Stimulated activated CD8-positive, alpha-beta memory T cell treated with anti-CD3 and anti-CD28 coated beads, Interleukin-12 subunit alpha, Interleukin-12 subunit beta, amount 100 ng/mL, for 1 hour (primary cell): Measurements from ENCODE around the gene NLRP5.
"Not testable (repeated sequence)": the region's sequence is repeated elsewhere in the genome, so short reads cannot be mapped to it uniquely, and the experiment has no call there.

Experiments
- DNase-seq: peaks from one replicate; pipeline ENCODE4 v3.0.0-alpha.2; 2020; ENCODE audit warnings: low read depth

The NLRP5 gene

DNA sequence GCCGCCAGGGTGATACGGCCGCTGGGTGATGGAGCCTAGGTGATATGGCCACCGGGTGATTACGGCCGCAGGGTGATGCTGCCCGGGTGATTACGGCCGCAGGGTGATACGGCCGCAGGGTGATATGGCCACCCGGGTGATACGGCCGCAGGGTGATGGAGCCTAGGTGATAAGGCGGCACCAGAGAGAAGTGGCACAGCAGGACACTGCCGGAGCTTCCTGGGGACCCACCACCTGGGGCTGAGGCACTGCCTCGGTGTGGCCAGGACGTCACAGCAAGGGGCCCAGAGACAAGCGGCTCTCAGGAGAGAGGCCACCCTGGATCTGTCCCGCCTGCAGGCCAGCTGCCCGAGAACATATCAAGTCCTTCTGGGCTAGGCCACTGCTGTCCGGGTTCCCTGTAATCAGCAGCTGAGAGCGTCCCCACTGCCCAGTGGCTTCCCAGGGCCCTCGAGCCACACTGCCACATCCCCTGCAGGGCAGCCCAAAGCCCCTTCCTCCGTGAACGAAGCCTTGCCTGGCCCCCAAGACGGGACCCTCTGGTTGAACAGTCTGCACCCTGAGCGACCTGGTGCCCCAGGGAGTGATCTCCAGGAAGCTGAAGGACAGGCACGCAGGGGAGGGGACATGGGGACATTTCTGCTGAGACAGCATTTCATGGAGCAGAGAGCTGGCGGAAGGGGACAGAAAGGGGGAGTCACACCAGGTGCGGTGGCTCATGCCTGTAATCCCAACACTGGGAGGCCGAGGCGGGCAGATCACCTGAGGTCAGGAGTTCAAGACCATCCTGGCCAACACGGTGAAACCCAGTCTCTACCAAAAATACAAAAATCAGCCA is 112.4 kb downstream of the NLRP5 start:
- no peak for DNase-seq

DNA sequence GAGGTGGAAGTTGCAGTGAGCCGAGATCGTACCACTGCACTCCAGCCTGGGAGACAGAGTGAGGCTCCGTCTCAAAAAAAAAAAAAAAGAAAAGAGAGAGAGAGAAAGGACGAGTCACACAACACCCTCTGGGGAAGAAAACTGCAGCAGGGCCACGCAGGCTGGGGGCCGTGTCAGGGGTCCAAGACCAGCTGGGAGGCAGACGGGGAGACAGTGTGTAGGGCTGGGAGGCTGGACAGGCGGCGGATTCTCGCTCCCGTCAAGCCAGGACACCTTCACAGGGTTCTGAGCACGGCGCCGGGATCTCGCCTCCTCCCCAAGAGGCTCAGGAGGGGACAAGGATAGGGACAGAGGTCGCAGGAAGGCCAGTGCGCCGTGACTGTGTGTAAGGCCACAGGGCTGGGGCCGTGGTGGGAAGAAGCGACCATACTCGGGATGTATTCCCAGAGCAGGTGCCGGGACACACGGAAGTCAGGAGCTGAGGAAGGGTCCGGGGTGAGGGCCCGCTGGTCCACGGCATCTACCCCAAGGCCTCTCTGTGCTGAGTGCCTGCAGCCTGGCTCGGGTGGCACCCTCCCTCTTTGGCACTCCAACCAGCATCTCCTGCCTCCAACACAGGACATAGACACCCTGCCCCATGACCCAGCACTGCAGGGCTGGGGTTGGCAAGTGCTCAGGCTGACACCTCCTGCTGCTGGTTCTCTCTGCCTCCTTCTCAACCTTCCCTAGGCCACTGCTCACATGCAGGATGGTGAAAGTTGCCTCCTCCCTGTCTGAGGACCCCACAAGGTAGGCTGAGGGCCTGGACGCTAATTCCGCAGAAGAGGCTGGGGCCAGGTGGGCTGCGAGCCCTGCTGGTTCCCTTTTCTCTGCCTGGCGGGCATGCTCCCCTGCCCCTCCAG is 113.3 kb downstream of the NLRP5 start:
- DNase-seq: no peak

- DNase-seq: no peak
These were observed 114.5 kb downstream of the NLRP5 start for GRCh38 chr19:56101095-56101494.

DNA sequence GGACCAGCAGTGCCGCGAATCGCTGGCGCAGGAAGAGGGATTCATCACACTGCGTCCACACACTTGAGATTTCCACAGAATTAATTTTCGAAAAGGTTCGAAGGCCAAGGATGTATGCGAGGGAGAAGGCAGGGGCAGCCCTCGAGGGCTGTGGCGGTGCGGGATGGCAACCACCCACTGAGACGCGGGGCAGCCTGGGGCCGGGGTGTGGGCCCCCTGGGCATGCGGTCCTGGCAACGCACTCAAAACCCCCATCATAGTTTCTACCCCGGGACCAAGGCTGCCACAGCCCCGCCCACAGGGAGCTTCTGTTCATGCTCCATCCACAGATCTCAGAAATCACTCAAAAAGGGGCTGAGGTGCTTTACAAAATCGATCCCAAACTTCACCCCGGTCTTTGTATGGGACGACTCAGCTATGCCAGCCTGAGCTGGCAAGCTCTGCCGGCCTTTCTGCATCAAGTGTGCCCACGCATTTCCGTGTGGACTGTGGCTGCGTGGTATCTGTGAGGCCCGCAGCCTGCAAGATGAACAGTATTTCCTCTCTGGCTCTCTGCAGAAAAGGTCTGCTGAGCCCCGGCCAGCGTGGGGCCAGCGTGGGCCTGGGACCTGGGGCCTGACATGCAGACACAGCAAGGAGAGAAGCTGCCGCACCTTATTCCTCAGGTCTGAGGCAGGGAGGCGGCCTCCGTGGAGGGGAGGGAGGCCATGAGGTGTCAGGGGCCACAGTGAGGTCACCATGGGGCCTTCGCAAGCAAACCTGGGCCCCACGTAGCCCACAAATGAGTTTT is 115.4 kb downstream of the NLRP5 start:
- DNase-seq: no peak

GRCh38 chr19:56103027-56103614 is 116.5 kb downstream of the NLRP5 start:
- DNase-seq: no peak

- DNase-seq: no peak
These were observed 117.8 kb downstream of the NLRP5 start for GRCh38 chr19:56104423-56104822.

DNA sequence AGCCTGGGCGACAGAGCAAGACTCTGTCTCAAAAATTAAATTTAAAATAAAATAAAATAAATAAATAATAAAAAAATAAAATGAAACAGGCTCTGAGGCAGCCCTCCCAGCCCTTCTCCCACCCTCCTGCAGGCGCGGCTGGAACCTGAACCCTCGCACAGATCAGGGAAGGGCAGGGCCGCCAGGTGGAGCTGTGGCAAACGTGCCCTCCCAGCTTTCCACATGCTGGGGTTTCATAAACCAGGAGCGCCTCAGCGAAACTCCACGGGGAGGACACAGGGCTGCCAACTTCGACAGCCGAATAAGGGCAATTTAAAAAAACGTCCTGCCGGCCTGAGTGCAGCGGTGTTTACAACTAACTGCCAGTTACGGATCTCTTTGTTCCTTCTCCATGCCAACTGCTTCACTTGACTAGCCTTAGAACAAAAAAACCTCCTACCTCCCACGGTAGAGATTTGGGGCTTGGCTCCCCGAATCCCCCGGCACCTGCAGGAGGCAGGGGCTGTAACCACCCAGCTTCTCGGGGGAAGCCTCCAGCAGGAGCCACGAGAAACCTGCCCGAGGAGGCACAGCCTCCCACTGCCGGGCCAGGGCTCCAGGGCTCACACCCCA is 118.6 kb downstream of the NLRP5 start:
- peak; percentile 22 for DNase-seq

DNA sequence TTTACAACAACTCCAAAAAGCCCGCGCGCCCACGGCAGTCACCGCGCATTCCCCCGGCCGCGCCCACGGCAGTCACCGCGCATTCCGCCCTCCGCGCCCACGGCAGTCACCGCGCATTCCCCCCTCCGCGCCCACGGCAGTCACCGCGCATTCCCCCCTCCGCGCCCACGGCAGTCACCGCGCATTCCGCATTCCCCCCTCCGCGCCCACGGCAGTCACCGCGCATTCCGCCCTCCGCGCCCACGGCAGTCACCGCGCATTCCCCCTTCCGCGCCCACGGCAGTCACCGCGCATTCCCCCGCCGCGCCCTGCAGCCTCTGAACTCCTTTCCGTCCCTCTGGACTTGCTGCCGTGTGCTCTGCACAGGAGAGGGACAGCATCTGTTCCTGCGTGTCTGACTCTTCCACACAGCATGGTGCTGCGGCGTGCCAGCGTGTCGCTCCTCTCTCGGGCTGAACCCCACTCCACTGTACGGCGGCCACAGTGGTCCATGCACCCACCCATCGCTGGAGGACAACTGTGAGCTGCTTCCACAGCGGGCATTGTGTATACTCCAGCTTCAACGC is 119.3 kb downstream of the NLRP5 start:
- not testable (repeated sequence) for DNase-seq

DNA sequence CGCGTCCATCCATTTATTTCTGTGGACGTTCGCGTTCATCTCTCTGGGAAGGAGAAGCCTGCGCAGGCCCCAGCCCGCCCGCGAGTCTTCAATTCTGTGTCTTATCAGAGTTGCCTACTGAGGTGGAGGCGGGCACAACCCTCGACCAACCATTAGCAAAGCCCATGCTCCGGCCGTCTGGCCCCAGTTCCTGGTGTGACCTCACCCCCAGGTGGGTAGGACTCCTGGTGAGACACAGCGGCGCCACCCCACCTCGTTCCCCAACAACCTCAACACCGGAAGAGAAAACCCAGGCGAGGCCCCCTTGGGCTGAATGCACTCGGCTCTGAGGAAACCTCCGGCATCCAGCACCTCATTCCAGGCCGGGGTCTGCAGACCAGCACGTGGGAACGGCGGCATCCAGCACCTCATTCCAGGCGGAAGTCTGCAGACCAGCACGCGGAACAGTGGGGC is 119.8 kb downstream of the NLRP5 start:
- no peak for DNase-seq

- no peak for DNase-seq
These were observed 120.4 kb downstream of the NLRP5 start for GRCh38 chr19:56106993-56107392.

- no peak for DNase-seq
These were observed 121.2 kb downstream of the NLRP5 start for GRCh38 chr19:56107626-56108351.

GRCh38 chr19:56108447-56109195 is 122.0 kb downstream of the NLRP5 start:
- no peak for DNase-seq

- no peak for DNase-seq
These were observed 122.7 kb downstream of the NLRP5 start for GRCh38 chr19:56109226-56109625.

GRCh38 chr19:56110515-56111448 is 124.2 kb downstream of the NLRP5 start:
- DNase-seq: no peak
